Measurements from ENCODE around the gene RASGRF2. TPM values are rescaled to one million over a fixed set of nuclear protein-coding genes. Genes with fewer than 3 reads are reported as not detected.

The RASGRF2 gene
- total RNA-seq, 2 experiments from 2014 or later, result 4.8 to 12.3 TPM

GRCh38 chr5:81154725-81155124, 194.6 kb downstream of the RASGRF2 start:
- Mint-ChIP-seq H3K27ac (no peak overlapping the region), H3K4me1 (no peaks in the 10 kb centered on the region), H3K27me3 (no peaks in the 10 kb centered on the region), H3K9me3 (ENCODE audit: low read depth) (peaks cover 8% of the 10 kb centered on the region), H3K36me3 (peaks cover 12% of the 10 kb centered on the region), H3K4me3 (no peak overlapping the region)
- no peak for DNase-seq
- CTCF ChIA-PET, result no interaction called here
- no peak for ATAC-seq

- no peak overlapping the region for H3K4me3 Mint-ChIP-seq
- DNase-seq, result no peak
- no peak overlapping the region for H3K27ac Mint-ChIP-seq
- no peak for ATAC-seq
- no peaks in the 10 kb centered on the region for H3K27me3 Mint-ChIP-seq
- CTCF ChIA-PET, result no interaction called here
- peaks cover 8% of the 10 kb centered on the region for H3K9me3 Mint-ChIP-seq (ENCODE audit: low read depth)
- peaks cover 2% of the 10 kb centered on the region for H3K4me1 Mint-ChIP-seq
- peaks cover 12% of the 10 kb centered on the region for H3K36me3 Mint-ChIP-seq
Measured at GRCh38 chr5:81156732-81157131, 196.6 kb downstream of the RASGRF2 start.

GRCh38 chr5:81161012-81161601, 200.9 kb downstream of the RASGRF2 start:
- Mint-ChIP-seq H3K4me1 (peaks cover 12% of the 10 kb centered on the region), H3K27ac (no peak overlapping the region), H3K36me3 (peaks cover 3% of the 10 kb centered on the region), H3K9me3 (ENCODE audit: low read depth) (no peaks in the 10 kb centered on the region), H3K27me3 (no peaks in the 10 kb centered on the region), H3K4me3 (no peak overlapping the region)
- DNase-seq, result no peak
- CTCF ChIA-PET, result interaction anchor here (0.7 to 1.7 kb wide), 4 partner anchors 23 to 57 kb away, joined by 3 to 5 read pairs (median 3); no protein-coding TSS in a partner anchor
- no peak for ATAC-seq

DNA sequence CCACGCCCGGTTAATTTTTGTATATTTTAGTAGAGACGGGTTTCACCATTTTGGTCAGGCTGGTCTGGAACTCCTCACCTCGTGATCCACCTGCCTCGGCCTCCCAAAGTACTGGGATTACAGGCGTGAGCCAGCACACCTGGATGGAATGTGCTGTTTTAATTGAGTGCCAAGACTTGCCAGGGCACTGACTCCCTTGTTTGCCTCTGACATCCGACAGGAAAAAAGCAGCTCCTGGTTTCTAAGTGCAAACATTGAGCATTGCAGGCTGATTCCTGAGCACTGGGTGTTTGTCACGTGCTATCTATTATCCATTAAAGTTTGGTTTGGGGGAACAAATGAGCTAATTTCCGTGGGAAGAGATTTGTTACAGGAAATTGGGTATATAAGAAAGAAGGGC, 202.3 kb downstream of the RASGRF2 start:
- CTCF ChIA-PET, result interaction anchor here (1.5 kb wide), 1 partner anchor 11 kb away, joined by 3 read pairs; no protein-coding TSS in a partner anchor
- ATAC-seq (no peak), DNase-seq (no peak)
- H3K4me1 Mint-ChIP-seq, result peaks cover 12% of the 10 kb centered on the region
- no peaks in the 10 kb centered on the region for H3K36me3 Mint-ChIP-seq
- no peak overlapping the region for H3K27ac Mint-ChIP-seq
- no peak overlapping the region for H3K4me3 Mint-ChIP-seq
- H3K9me3 Mint-ChIP-seq (ENCODE audit: low read depth), result no peaks in the 10 kb centered on the region
- H3K27me3 Mint-ChIP-seq, result no peaks in the 10 kb centered on the region

DNA sequence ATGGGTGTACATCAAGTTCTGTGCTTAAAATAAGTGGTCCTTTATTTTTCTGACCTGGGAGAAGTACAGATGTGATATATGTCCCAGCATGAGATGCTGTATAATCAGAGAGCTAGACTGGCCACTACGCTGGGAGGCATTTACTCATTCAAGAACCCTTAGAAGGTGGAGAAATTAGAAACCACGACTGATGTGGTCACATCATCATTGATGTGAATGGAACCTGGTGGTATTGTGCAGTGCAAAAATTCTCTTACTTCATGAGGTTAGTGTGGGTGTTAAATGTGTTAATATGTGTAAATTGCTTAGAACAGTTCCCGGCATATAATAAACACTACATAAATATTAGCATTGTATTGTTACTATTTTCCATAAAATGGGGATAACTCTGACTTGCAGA, 203.5 kb downstream of the RASGRF2 start:
- H3K9me3 Mint-ChIP-seq (ENCODE audit: low read depth), result no peaks in the 10 kb centered on the region
- H3K36me3 Mint-ChIP-seq, result no peaks in the 10 kb centered on the region
- peaks cover 14% of the 10 kb centered on the region for H3K4me1 Mint-ChIP-seq
- ATAC-seq, result peak; percentile 21
- no peaks in the 10 kb centered on the region for H3K27me3 Mint-ChIP-seq
- CTCF ChIA-PET, result interaction anchor here (1.5 kb wide), 1 partner anchor 12 kb away, joined by 3 read pairs; no protein-coding TSS in a partner anchor
- no peak for DNase-seq
- H3K27ac Mint-ChIP-seq, result no peak overlapping the region
- H3K4me3 Mint-ChIP-seq, result no peak overlapping the region

DNA sequence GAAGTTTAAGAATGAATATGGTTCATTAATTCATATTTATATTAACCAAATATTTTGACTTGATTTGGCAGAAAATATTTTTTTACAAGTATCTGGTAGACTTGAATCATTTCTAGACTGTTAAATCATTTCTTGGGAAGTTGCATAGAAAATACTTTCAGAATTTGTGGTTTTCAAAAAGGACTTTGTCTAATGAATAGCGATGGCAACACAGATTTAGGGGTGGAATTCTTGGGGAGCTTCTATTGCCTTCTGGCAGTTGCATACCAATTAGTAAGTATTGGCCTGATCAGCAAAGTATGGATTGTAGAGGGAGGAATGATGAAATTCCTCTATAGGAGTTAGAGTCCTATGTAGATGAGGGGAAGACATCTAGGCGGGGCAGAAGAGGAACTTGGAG, 204.3 kb downstream of the RASGRF2 start:
- no peaks in the 10 kb centered on the region for H3K9me3 Mint-ChIP-seq (ENCODE audit: low read depth)
- CTCF ChIA-PET, result interaction anchor here (1.7 kb wide), 1 partner anchor 495 kb away, joined by 3 read pairs; no protein-coding TSS in a partner anchor

DNA sequence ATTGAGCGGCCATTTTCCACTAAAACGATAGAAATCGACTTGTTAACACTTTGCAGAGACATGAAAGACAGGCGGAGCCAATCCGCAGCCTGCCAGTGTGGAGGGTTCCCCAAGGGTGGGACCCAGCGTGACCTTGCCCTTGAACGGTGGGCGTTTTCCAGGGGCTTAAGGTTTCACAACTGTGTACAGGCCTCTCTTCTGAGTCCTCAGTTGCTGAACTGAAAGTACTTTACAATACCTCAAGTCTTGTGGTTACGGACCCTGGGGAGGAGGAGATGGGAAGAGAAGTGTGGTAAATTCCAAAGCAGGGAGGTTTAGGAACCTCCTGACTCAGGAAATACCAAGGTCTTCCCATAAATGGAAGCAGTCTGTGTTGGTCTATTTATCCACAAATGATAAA, 204.8 kb downstream of the RASGRF2 start:
- ATAC-seq (no peak), DNase-seq (no peak)
- Mint-ChIP-seq H3K36me3 (no peaks in the 10 kb centered on the region), H3K27me3 (no peaks in the 10 kb centered on the region), H3K9me3 (ENCODE audit: low read depth) (no peaks in the 10 kb centered on the region), H3K4me1 (peaks cover 21% of the 10 kb centered on the region), H3K27ac (no peak overlapping the region), H3K4me3 (no peak overlapping the region)
- CTCF ChIA-PET, result interaction anchor here (1.0 to 1.7 kb wide), 7 partner anchors 12 to 495 kb away, joined by 3 to 4 read pairs (median 3); no protein-coding TSS in a partner anchor

More for the DNA sequence above, 204.3 kb downstream of the RASGRF2 start:
- no peaks in the 10 kb centered on the region for H3K36me3 Mint-ChIP-seq
- ATAC-seq (no peak), DNase-seq (no peak)
- no peak overlapping the region for H3K27ac Mint-ChIP-seq
- H3K4me3 Mint-ChIP-seq, result no peak overlapping the region
- peaks cover 21% of the 10 kb centered on the region for H3K4me1 Mint-ChIP-seq
- H3K27me3 Mint-ChIP-seq, result no peaks in the 10 kb centered on the region

- no peak overlapping the region for H3K27ac Mint-ChIP-seq
- no peaks in the 10 kb centered on the region for H3K36me3 Mint-ChIP-seq
- no peak overlapping the region for H3K4me3 Mint-ChIP-seq
- no peaks in the 10 kb centered on the region for H3K27me3 Mint-ChIP-seq
- H3K9me3 Mint-ChIP-seq (ENCODE audit: low read depth), result no peaks in the 10 kb centered on the region
- CTCF ChIA-PET, result interaction anchor here (0.5 to 1.7 kb wide), 14 partner anchors 12 to 583 kb away, joined by 3 to 6 read pairs (median 3); no protein-coding TSS in a partner anchor
- peaks cover 21% of the 10 kb centered on the region for H3K4me1 Mint-ChIP-seq
- ATAC-seq (peak; percentile 90), DNase-seq (peak; percentile 82)
Measured at GRCh38 chr5:81165493-81166119, 205.4 kb downstream of the RASGRF2 start.

GRCh38 chr5:81166430-81166829, 206.3 kb downstream of the RASGRF2 start:
- H3K27me3 Mint-ChIP-seq, result no peaks in the 10 kb centered on the region
- no peak for DNase-seq
- CTCF ChIA-PET, result interaction anchor here (0.8 to 1.4 kb wide), 2 partner anchors 29 to 59 kb away, joined by 4 to 6 read pairs; no protein-coding TSS in a partner anchor
- H3K36me3 Mint-ChIP-seq, result no peaks in the 10 kb centered on the region
- no peak overlapping the region for H3K27ac Mint-ChIP-seq
- H3K9me3 Mint-ChIP-seq (ENCODE audit: low read depth), result no peaks in the 10 kb centered on the region
- H3K4me3 Mint-ChIP-seq, result no peak overlapping the region
- H3K4me1 Mint-ChIP-seq, result peaks cover 19% of the 10 kb centered on the region
- ATAC-seq, result no peak

GRCh38 chr5:81167078-81167477, 206.9 kb downstream of the RASGRF2 start:
- H3K27ac Mint-ChIP-seq, result no peak overlapping the region
- no peak overlapping the region for H3K4me3 Mint-ChIP-seq
- no peak for ATAC-seq
- H3K27me3 Mint-ChIP-seq, result no peaks in the 10 kb centered on the region
- CTCF ChIA-PET, result interaction anchor here (0.8 kb wide), 1 partner anchor 59 kb away, joined by 4 read pairs; no protein-coding TSS in a partner anchor
- H3K9me3 Mint-ChIP-seq (ENCODE audit: low read depth), result no peaks in the 10 kb centered on the region
- peaks cover 19% of the 10 kb centered on the region for H3K4me1 Mint-ChIP-seq
- no peak for DNase-seq
- H3K36me3 Mint-ChIP-seq, result no peaks in the 10 kb centered on the region

DNA sequence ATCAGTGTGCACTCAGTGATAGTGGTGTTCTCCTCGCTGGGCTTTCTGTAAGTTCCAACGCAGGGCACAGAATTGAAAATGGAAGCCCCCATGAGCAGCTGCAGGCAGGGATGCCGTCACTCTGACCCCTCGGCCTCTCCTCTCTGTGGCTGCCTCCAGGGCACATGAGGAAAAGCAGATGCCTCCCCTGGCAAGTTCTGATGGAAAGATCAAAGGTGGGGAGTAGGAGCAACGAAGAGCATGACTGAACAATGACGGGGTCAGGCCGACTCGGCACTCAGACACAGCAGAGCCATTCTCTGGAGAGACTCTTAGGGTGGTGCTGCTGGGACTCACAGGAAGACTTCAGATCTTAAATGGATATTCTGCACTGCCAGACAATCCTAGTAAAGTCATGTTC, 207.4 kb downstream of the RASGRF2 start:
- CTCF ChIA-PET, result no interaction called here
- H3K27me3 Mint-ChIP-seq, result no peaks in the 10 kb centered on the region
- no peak for ATAC-seq

DNA sequence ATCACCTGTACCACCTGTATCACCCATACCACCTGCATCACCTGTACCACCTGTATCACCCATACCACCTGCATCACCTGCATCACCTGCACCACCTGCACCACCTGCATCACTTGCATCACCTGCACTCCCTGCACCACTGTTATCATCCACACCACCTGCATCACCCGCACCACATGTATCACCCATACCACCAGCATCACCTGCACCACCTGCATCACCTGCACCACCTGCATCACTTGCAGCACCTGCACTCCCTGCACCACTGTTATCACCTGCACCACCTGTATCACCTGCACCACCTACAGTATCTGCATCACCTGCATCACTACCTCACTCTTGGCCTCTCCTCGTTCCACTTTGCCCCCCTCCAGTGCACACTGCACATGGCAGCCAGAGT, 209.8 kb downstream of the RASGRF2 start:
- Mint-ChIP-seq H3K27ac (no peak overlapping the region), H3K4me1 (peaks cover 11% of the 10 kb centered on the region), H3K4me3 (no peak overlapping the region), H3K36me3 (no peaks in the 10 kb centered on the region), H3K9me3 (ENCODE audit: low read depth) (no peaks in the 10 kb centered on the region), H3K27me3 (no peaks in the 10 kb centered on the region)
- no peak for ATAC-seq
- no peak for DNase-seq
- CTCF ChIA-PET, result no interaction called here

More for the DNA sequence above, 207.4 kb downstream of the RASGRF2 start:
- Mint-ChIP-seq H3K9me3 (ENCODE audit: low read depth) (no peaks in the 10 kb centered on the region), H3K27ac (no peak overlapping the region), H3K36me3 (no peaks in the 10 kb centered on the region), H3K4me3 (no peak overlapping the region), H3K4me1 (peaks cover 19% of the 10 kb centered on the region)
- DNase-seq, result no peak

- CTCF ChIA-PET, result no interaction called here
- Mint-ChIP-seq H3K9me3 (ENCODE audit: low read depth) (no peaks in the 10 kb centered on the region), H3K27me3 (no peaks in the 10 kb centered on the region), H3K4me1 (peaks cover 14% of the 10 kb centered on the region), H3K36me3 (no peaks in the 10 kb centered on the region), H3K27ac (no peak overlapping the region), H3K4me3 (no peak overlapping the region)
- ATAC-seq (no peak), DNase-seq (no peak)
Measured at GRCh38 chr5:81171769-81172168, 211.6 kb downstream of the RASGRF2 start.

DNA sequence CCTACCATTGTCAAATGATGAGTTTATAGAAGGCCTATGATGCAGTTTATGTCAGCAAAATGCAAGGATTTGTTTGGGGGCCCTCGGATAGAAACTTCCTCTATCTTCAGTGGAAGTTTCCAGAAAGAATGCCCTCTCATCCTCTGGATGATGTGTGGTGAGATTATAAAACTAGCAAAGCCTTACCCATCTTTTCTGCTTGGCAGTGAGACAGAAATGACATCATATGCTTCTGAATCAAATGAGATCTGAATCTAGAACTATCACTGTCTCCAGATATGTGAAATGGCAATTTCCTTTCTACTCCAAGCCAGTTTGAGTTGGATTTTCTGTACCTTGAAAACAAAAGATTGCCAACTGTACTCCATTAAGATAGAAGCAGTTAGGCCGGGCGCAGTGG, 212.5 kb downstream of the RASGRF2 start:
- Mint-ChIP-seq H3K4me3 (no peak overlapping the region), H3K36me3 (no peaks in the 10 kb centered on the region), H3K27ac (no peak overlapping the region), H3K9me3 (ENCODE audit: low read depth) (no peaks in the 10 kb centered on the region), H3K27me3 (no peaks in the 10 kb centered on the region), H3K4me1 (peaks cover 16% of the 10 kb centered on the region)
- DNase-seq (no peak), ATAC-seq (no peak)
- CTCF ChIA-PET, result no interaction called here
